Neural progenitor cell (in vitro differentiated cells): Measurements from ENCODE around the gene PDIA5.

Source experiments
- EZH2 ChIP-seq: fragments of 200-600 bp; sonication (generic); IDR thresholded peaks from 2 replicates; pipeline ENCODE4 v1.6.1; 2017; ENCODE audit warnings: antibody characterized with exemption, mild to moderate bottlenecking, moderate library complexity
- EZH2phosphoT487 ChIP-seq: fragments of 200-600 bp; sonication (generic); IDR thresholded peaks from 2 replicates; pipeline ENCODE4 v1.6.1; 2017; ENCODE audit warnings: antibody characterized with exemption
- TF ChIP-seq, protein P1 (sequence below): fragments of 200-600 bp; sonication (generic); IDR thresholded peaks from 2 replicates; pipeline ENCODE4 v1.5.1; 2017; ENCODE audit warnings: antibody characterized with exemption, mild to moderate bottlenecking

DNA sequence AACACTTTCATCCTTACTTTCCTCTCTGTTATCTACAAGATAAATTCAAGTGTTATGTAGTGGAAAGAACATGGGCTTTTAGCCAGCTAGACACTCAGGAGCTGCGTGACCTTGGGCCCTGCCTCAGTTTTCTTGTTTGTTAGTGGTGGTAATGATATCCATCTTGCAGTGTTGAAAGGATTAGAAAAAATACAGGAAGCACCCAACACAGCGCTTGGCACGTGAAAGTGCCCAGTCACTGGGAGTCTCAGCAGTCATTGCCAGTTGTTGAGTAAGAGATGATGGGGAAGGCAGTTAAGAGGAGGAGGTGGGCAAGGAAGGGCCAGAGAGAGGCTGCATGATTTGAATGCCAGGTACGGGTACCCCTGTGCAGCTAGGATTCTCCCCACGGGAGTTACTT, 5.3 kb downstream of the PDIA5 start:
- TF ChIP-seq EZH2 (no peak), EZH2phosphoT487 (no peak)
- TF ChIP-seq, protein P1, sequence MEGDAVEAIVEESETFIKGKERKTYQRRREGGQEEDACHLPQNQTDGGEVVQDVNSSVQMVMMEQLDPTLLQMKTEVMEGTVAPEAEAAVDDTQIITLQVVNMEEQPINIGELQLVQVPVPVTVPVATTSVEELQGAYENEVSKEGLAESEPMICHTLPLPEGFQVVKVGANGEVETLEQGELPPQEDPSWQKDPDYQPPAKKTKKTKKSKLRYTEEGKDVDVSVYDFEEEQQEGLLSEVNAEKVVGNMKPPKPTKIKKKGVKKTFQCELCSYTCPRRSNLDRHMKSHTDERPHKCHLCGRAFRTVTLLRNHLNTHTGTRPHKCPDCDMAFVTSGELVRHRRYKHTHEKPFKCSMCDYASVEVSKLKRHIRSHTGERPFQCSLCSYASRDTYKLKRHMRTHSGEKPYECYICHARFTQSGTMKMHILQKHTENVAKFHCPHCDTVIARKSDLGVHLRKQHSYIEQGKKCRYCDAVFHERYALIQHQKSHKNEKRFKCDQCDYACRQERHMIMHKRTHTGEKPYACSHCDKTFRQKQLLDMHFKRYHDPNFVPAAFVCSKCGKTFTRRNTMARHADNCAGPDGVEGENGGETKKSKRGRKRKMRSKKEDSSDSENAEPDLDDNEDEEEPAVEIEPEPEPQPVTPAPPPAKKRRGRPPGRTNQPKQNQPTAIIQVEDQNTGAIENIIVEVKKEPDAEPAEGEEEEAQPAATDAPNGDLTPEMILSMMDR, result no peak
